IPS-11a (cell line): ENCODE data around the gene IL37.
"Not testable (repeated sequence)": the region's sequence is repeated elsewhere in the genome, so short reads cannot be mapped to it uniquely, and the experiment has no call there.

ENCODE experiments used
- H3K4me3 ChIP-seq: one replicate; pipeline ENCODE4 v1.5.1; 2013; ENCODE audit warnings: low read depth, low read length, control low read depth

Gene IL37

DNA sequence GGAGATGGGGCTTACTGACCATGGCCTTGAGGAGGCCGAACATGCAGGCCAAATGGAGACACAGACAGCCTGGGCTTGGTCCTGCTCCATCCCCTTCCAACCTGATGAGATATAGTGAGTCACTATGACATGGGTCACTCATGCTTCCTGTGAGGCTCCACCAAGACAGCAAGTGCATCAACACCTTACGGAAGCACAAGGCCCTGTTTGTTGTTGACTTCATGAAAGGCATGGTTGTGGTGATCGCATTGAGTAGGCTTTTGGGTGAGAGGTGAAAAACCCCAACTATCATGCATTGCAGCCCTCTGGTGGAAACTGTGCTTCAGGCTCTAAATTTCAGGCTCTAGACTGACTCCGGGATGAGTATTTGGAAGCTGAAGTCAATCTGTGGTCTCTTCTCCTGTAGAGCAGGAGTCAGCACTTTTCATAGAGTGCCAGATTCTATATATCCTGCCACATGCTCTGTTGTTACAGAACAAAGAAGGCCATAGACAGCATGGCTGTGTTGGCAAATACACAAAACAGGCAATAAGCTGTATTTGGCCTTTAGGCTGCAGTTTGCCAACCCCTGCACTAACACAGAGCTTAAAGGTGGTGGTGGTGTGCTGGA, 10.1 kb downstream of the IL37 start:
- H3K4me3 ChIP-seq: no peak overlapping the region

DNA sequence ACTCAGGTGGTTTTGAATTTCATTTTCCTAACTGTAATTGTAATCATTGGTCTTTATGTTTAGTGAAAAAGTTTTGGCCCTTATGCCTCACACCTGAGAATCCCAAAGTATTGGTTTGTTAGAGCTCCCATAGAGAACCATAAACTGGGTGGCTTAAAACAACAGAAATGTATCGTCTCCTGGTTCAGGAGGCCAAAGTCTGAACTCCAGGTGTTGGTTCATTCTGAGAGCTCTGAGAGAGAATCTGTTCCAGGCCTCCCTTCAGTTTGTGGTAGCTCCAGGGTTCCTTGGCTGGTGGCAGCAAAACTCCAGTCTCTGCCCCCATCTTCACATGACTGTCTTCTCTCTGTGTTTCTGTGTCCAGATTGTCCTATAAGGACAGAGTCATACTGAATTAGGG, 11.0 kb downstream of the IL37 start:
- H3K4me3 ChIP-seq: no peak overlapping the region

DNA sequence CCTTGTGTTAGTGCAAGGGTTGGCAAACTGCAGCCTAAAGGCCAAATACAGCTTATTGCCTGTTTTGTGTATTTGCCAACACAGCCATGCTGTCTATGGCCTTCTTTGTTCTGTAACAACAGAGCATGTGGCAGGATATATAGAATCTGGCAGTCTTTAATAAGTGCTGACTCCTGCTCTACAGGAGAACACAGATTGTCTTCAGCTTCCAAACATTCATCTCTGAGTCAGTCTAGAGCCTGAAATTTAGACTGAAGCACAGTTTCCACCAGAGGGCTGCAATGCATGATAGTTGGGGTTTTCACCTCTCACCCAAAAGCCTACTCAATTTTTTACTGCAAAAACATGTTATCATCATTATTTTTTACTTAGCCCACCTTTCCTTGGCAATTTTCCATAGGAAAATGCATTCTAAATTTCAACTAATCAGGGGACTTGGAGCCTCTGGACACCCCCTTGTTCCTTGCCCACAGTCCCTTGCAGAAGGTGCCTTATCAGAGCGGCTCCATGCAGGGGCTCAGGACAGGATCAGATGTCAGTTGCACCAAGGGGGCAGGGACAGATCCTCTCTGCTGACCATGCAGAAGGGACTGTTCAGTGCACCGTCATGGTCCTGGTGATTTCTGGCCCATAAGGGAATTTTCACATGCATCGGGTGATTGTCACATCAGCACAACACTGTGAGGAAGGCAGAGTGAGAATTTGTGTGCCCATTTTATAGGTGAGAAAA, 12.4 kb downstream of the IL37 start:
- no peak overlapping the region for H3K4me3 ChIP-seq

DNA sequence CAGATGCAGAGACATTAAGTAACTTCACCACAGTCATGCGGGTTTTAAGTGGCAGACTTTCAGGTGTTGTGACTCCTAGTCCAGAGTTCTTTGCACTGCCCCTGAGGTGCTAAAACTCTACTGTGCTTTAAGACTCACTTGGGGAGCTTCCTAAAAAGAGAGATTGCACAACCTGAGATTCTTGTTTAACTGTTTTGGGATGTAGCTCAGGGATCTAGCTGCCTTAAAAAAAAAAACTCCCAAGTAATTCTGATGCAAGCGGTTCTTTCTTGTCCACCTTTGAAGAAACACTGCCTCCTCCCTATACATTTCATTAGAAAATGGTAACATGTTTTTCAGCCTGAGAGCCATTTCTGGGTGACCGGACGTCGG, 13.0 kb downstream of the IL37 start:
- H3K4me3 ChIP-seq: no peak overlapping the region

DNA sequence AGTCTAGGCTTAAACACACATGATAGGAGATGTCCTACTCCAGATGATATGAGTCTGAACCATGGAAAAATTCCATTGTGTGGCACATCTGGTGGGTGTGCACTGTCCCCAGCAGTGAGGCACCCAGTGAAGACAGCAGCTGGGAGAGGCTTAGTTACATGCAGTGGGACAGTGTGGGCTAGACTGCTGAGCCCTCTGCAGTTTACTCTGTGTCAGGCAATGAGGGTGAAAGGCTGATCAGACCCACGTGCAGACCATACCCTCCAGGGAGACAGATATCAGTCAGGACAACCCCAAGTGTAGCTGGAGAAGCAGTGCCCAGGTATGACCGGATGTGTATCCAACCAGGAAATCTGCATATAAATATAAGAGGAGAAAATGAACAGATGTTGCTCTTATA, 13.4 kb downstream of the IL37 start:
- no peak overlapping the region for H3K4me3 ChIP-seq

DNA sequence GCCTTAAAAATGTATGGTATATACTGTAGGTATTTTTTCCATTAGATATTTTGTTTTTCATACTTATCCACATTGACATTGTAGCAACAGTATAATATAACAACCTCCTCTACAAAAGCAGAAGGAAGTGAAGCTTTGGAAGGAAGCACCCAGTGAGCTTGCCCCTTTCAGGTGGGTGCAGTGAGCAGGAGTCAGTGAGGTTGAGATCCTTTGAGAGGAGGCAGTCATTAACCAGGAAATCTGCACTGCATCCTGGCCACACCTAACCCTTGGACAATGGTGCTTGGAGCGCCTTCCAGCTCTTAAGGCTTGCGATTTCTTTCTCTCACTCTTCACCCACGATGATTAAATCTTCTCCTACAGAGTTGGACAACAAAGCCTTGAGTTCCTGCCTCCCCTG, 13.9 kb downstream of the IL37 start:
- H3K4me3 ChIP-seq: no peak overlapping the region

DNA sequence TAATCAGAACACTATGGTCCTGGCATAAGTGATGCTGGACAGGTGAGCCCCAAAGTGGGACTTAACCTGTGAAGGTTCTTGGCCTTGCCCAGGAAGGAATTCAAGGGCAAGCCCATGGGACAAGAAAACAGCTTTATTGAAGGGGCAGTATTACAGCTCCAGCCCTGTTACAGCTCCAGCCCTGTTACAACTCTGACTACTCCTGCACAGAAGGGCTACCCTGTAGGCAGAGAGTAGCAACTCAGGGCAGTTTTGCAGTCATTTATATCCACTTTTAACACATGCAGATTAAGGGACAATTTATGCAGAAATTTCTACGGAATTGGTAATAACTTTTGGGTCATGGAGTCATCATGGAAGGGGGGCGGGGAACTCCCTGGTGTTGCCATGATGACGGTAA, 15.7 kb downstream of the IL37 start:
- H3K4me3 ChIP-seq: no peak overlapping the region

DNA sequence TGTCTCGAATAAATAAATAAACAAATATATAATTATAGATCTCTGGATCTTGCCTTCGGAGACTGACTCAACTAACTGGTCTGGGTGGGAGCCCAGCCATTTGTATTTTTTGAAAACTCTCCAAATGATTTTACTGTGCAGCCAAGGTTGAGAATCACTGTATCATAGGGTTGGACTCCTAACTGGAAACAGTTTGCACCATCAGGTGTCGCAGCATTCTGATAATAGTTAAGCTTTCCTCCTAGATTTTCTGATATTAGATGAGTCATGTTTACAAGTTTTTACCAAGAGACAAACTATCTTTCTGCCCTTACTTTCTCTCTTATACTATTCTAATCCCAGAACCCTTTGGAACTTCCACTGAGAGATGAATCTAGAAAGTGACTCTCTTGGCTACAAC, 16.8 kb downstream of the IL37 start:
- no peak overlapping the region for H3K4me3 ChIP-seq

DNA sequence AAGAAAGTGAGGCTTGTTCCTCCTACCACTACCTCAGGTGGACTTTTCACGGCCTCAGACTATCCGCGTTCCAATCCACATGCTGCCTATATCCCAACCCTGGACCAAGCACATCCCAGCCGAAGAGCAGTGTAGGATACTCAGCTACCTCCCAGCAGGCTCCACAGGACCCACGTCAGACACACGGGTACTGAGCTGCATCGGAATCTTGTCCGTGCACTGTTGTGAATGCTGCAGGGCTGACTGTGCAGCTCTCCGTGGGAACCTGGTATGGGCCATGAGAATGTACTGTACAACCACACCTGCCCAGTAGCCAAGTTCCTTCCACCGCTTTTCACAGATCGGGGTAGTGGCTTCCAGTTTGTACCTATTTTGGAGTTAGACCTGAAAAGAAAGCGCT, 22.3 kb downstream of the IL37 start:
- no peak overlapping the region for H3K4me3 ChIP-seq

DNA sequence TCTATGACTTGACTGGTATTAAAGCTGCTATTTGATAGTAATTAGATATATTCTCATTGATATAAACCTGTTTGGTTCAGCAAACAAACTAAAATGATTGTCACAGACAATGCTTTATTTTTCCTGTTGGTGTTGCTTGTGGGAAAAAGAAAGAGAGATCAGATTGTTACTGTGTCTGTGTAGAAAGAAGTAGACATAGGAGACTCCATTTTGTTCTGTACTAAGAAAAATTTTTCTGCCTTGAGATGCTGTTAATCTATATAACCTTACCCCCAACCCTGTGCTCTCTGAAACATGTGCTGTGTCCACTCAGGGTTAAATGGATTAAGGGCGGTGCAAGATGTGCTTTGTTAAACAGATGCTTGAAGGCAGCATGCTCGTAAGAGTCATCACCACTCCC, 23.2 kb downstream of the IL37 start:
- H3K4me3 ChIP-seq: not testable (repeated sequence)

DNA sequence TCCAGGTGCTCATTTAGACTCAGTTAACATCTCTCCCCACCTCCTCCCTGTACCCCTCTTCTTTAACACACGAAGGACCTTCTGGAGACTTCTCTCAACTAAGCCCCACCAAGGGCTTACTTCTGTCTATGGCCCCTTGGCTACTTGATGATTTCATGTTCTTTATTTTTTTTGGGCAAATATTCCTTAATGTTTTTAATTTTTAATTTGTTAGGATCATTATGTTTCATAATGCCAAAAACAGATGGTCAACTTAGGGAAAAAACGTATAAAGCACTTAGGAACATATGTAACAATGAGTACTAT, 25.9 kb downstream of the IL37 start:
- no peak overlapping the region for H3K4me3 ChIP-seq

DNA sequence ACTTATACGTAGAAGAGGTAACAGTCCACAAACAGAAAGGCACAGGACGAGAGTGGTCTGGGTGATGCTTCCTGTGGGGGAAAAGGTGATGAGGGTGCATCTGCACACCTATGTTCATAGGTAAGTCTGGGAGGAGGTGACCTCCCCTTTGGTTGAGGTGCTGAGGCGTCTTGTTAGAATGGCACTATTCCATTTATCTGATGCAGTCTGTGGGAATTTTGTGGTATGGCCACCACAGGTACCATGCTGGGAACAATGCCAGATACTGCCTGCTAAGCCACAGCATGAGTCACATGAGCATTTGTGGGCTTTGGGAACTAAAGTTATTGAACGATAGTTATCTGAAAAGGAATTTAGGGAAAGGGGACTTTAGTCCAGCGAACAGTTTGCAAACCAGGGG, 27.9 kb downstream of the IL37 start:
- H3K4me3 ChIP-seq: no peak overlapping the region

DNA sequence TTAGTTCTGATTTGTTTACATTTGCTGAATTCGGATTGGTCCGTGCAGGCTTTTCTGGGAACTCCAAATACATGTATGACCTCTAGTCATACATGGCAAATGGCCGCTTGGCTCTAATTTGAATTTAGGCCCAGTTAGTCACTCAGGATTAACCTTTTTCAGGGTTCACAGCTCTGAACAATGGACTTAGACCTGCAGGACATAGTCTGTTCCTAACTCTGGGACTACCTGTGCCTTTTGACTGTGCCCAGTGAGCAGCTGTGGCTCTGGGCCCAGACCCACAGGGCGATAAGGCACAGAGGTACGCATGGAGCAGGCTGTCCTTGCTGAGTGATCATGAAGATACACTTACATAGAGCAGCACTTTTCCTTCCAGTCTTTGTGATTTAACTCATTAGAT, 28.5 kb downstream of the IL37 start:
- H3K4me3 ChIP-seq: no peak overlapping the region

DNA sequence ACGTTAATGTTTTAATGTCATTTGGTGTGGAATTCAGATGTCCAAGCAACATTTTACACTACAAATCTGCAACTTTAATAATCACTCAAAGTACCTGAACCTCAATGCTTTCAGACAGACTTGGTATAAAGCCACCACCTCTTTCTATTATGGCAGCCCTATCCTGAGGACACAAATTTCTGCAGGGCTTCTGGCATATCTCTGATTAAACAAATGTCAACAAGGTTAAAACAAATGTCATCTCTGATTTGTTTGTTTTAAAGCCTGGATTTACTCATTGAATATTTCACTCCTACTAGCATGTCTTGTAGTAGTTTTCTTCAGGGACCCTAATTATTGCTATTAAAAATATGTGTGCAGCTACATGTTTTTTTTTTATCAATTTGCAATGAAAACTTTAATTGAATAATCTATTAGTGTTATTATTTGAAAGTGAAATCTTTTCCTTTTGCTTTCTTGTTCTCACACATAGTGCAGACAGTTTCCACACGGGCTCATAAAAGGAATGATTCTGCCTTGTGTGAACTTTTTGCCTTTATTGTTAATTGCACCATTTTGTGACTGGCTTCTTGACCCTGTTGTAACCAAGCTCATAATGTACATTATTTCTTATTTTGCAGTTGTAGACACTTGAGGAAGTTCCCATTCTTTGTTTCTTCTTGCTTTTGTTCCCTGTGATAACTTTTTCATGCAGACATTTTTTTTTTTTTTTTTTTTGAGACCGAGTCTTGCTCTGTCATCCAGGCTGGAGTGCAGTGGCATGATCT, 30.1 kb downstream of the IL37 start:
- H3K4me3 ChIP-seq: no peak overlapping the region

DNA sequence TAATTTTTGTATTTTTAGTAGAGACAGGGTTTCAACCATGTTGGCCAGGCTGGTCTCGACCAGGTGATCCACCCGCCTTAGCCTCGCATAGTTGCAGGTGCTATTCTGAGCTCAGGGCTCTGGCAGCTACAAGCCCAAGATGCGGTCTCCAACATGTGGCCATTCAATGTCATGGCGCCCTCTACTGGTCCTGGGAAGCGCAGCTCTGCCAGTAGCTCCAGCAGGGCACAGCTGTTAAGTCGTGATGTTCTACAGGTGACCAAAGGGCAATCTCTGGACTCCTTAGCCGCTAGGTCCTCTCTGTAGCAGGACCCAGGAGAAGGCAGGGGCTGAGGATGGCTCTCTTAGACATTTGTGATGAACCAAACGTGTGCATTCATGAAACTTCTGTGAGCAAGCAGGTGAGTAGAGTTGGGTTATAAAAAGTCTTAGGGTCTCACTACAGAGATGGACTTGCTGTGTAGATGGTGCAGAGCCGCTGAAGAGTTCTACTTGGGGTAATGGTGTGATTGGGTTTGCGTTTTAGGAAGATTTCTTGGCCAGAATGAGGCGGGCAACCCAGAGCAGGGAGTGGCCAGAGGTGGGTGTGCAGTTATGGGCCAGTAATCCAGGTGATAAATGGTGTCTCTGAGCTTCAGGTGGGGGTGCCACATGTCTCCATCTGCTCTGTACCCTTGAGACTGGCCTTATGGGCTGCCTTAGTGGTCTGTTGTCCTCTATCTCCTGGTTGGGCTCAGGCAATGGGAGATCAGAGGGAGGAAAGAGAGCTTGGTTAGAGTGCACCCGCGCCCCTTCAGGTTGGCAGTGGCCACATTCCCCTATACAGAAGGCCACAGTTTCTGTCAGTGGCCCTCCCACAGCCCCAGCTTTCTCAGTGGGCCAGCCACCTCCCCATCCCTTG, 31.0 kb downstream of the IL37 start:
- no peak overlapping the region for H3K4me3 ChIP-seq

DNA sequence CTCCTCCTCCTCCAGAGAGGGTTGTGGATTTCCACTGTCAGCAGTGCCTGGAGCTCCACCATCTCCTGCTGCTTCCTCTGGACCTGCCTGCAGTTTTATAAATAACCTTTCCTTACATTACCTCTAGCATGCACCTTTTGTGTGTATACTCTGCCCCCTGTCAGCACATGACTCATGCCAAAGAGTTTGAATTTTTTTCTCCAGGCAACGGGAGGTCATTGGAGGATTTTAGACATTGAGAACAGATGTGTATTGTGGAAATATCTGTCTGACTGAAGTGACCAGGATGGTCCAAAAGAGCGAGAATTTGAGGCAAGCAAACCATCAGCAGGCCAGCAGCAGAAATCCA, 31.7 kb downstream of the IL37 start:
- no peak overlapping the region for H3K4me3 ChIP-seq

DNA sequence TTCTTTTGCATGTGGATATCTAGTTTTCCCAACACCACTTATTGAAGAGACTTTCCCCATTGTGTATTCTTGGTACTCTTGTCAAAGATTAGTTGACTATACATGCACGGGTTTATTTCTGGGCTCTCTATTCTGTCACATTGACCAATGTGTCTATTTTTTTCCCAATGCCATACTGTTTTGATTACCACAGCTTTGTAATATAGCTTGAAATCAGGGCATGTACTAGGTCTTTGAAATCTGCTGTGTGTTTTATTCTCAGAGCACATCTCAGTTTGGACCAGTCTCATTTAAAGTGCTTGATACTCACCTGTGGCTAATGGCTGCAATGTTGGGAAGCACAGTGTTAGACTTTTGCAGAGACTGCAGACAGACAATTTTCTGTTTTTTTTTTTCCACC, 34.0 kb downstream of the IL37 start:
- H3K4me3 ChIP-seq: no peak overlapping the region

DNA sequence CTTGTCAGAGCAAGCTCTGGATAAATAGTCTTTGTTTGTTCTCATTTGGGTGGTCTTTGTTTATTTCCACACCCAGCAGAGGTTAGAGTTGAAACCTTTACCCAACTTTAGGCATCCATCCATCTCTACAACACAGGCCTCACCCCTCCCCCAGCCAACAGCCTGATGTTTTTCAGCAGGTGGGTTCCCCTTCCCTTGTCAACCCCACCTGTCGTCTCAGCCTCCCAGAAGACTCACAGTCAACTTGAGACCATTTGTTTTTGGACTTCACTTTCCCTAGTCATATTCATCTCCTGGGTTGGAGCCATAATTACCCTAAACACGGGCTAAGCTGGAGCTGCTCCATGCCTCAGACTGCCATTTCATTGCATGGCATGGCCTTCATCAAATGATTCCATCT, 35.1 kb downstream of the IL37 start:
- H3K4me3 ChIP-seq: no peak overlapping the region

DNA sequence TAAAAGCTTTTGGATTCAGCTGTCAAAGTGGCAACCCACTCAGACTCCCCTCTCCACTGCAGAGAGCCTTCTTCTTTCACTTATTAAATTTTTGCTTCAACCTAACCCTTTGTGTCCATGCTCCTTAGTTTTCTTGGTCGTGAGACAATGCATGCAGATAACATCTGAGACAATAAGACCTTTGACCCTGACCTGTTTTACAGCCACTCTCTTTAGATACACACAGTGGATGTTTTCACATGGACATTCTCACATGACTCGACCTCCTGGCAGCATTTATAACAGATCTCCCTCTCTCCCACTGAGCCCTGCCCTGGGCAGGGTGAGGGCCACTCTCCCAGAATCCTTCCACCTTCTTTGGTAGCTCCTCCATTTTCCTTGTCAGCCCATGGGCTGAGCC, 36.4 kb downstream of the IL37 start:
- no peak overlapping the region for H3K4me3 ChIP-seq

DNA sequence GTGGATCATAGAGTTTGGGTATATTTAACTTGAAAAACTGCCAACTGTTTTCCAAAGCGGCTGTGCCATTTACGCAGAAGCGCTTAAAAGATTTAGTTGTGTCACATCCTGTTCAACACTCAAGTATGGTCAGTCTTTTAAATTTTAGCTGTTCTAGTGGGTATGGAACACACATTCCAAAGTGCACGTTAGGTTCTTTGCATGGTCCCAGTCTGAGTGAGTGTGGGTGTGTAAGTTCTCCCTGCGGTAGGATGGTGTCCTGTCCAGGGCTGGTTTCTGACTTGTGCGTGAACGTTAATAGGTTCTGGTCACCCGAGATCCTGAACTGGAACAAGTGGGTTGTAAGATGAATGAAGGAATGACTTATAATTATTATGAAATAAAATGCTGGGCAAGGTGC, 38.5 kb downstream of the IL37 start:
- H3K4me3 ChIP-seq: no peak overlapping the region

DNA sequence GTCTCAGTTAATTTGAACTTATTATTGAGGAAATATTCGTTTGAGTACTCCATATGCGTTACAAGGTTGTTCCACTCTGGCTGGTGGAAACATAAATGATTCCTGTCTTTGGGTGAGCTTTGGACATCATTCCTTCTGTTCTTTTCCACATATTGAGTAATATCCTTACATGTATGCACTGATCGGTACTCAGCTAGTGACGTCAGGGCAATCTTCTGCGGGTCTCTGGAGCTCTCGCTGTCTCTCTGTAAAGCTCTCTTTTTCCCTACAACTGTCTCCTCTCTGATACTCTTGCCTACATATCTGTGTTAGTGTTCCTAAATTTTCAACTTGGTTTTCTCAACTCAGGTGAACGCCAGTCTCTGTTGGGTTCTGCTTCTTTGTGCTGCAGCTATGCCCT, 43.4 kb downstream of the IL37 start:
- H3K4me3 ChIP-seq: no peak overlapping the region

DNA sequence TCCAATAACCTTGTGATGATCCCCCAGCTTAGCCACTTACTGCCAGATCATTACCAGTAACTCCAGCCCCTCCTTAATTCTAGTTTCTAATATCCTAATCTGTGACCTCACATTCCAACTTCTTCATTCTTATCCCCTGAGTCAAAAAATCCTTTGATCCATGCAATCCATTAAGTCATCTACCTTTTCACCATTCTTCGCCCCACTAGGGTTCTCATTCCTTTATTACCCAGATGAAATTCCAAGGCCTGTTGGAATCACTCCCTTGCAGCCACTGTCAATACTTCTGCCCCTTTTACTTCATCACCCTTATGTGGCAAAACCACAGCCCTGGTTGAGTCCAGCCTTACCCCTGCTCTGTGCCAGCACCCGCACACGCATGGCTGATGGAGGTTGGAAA, 46.5 kb downstream of the IL37 start:
- no peak overlapping the region for H3K4me3 ChIP-seq
